GM21423 (cell line): ENCODE measurements around the gene ULBP2.
"Not testable (repeated sequence)": the region's sequence is repeated elsewhere in the genome, so short reads cannot be mapped to it uniquely, and the experiment has no call there.

Experiments used
- ATAC-seq: cut with Tn5 transposase; IDR thresholded peaks from one replicate; pipeline ENCODE4 v1.9.1; 2021; ENCODE audit warnings: mild to moderate bottlenecking, moderate library complexity; ENCODE audit not compliant: unreplicated experiment

Gene ULBP2

DNA sequence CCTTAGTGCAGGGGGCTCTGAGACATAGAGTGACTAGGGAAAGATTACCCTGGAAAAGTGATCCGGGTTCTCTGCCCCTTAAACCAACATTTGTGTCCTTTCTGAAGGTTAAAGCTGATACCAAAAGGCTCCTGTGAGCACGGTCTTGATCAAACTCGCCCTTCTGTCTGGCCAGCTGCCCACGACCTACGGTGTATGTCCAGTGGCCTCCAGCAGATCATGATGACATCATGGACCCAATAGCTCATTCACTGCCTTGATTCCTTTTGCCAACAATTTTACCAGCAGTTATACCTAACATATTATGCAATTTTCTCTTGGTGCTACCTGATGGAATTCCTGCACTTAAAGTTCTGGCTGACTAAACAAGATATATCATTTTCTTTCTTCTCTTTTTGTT lies 6.8 kb downstream of the ULBP2 start:
- ATAC-seq, result no peak

- ATAC-seq, result no peak
Measured at GRCh38 chr6:149950423-149950822, 8.6 kb downstream of the ULBP2 start.

- no peak for ATAC-seq
Measured at GRCh38 chr6:149951096-149951495, 9.3 kb downstream of the ULBP2 start.

DNA sequence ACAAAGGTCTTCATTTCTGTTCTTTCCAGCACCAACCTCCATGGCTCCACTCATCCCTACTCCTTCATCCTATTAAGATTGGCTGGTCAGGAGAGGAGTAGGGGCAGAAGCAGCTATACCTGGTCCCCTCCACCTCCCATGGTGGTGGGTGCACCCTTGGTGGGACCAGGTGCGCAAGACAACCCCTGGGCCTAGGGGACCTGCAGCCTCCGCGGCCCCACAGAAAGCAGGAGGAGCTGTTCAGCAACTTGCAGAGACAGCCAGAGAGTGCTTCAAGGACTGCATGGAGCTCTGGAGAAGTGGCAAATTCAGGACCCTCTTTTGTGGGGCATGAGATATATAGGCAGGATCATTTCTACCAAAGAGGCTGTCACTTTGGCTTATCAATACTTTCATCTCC lies 9.8 kb downstream of the ULBP2 start:
- ATAC-seq, result no peak

DNA sequence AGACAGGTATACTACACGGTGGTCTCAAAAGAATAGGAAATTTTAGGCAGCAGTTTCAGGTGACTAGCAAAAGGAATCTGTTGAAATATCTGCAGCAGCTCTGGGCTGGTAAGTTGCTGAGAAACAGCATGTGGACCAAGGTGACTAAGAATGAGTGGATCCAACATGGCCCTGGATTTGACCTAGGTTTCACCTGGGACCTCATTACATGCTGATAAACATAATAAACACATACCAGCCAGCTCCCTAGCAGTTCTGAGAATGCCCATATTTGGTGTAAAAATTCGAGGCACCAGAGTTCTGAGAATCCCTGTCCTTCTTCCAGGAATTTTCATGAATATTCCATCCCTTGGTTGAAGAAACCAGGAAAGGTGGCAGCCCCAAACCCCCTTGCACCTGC lies 11.6 kb downstream of the ULBP2 start:
- not testable (repeated sequence) for ATAC-seq

DNA sequence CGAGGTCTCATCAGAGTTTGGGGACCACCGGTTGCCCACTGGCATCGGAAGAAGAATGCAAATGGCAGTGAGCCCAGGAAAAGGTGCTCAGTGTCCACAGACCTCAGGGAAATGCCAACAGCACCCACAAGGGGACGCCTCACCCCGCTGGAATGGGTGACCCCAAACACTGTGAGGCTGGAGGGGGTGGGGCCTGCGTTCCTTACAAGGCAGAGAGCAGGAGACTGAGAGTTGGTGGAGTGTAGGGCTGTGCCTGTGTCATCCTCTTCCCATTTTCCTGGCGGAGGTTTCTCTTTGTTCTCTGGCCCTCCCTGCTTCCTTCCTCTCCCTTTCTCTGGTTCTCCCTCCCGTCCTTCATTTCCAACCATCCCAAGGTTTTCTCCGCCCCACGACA lies 12.1 kb downstream of the ULBP2 start:
- ATAC-seq, result not testable (repeated sequence)

- not testable (repeated sequence) for ATAC-seq
Measured at GRCh38 chr6:149954328-149954983, 12.6 kb downstream of the ULBP2 start.

- not testable (repeated sequence) for ATAC-seq
Measured at GRCh38 chr6:149954984-149955653, 13.3 kb downstream of the ULBP2 start.

- not testable (repeated sequence) for ATAC-seq
Measured at GRCh38 chr6:149955654-149956317, 14.0 kb downstream of the ULBP2 start.

GRCh38 chr6:149958124-149958523 lies 16.3 kb downstream of the ULBP2 start:
- ATAC-seq, result not testable (repeated sequence)

- not testable (repeated sequence) for ATAC-seq
Measured at GRCh38 chr6:149959806-149960205, 18.0 kb downstream of the ULBP2 start.

GRCh38 chr6:149960488-149960887 lies 18.7 kb downstream of the ULBP2 start:
- no peak for ATAC-seq

DNA sequence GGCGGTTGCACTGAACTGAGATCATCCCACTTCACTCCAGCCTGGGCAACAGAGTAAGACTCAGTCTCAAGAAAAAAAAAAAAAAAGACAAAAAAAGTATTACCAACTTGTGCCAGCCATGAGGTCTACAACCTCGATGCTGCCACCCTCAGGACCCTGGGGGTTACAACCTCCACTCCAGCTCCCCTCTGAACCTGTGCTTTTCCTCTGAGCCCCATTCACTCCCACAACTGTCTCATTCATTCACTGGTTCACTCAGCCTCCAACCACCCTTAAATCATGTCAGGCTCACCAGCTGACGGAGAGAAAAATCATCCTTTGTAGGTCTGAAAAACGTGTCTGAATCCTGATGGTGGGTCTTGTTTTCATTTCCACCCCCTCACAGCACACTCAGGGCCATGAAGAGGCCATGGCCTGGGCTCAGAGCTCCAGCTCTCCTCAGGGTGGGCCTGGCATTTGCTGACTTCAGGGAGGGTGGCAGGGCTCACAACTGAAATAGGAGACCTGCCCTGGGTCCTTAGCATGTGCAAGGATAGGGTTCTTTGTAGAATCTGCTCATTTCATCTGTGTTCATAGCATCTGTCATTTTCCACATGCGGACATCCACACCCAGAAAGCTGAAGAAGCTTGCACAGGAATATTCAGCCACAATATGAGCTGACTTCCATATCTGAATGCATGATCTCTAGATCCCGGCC lies 20.1 kb downstream of the ULBP2 start:
- no peak for ATAC-seq

DNA sequence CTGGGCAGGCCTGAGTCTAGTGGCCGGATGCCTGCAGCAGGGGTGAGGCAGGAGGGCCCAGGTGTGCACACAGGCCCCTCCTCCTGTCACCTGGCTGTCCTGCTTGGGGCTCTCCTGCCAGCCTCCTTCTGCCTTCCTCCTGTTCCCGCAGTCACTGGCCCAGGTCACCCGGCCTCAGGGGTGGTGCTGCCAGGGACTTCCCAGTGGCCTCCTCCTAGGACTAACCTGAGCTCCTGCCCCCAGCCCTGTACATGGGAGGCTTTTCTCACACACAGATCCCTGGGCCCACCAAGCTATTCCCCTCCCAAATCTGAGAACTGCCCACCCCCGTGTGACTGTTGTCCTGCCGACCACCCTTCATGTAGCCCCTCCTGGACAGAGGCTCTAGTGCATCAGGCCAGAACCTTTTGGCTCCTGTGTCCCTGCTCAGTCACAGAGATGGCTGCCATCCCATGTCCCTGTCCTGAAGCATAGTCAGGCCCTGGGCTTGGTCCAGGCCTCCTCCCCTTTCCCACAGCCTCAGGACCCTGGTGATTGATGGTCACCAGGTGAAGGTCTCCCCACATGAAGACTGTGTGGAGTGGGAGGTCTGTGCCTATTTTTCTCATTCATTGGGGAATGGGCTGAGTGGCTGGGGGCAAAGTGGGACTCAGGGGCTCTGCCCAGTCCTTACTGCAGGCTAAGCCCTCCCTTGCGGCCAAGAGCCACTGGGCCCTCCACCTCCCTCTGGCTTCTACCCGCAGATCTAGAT lies 20.8 kb downstream of the ULBP2 start:
- ATAC-seq, result no peak

DNA sequence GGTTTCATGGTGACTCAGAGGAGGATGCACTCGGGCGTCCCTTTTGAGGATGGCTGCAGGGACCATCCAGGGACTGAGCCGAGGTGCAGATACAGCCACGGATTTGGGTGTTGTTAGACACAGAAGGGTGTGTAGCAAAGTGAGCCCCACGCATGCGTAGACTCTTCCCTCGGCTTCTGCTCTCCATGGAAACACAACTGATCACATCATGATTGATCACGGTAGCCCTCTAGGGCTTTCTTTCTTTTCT lies 21.3 kb downstream of the ULBP2 start:
- ATAC-seq, result no peak

- ATAC-seq, result peak; percentile 49
Measured at GRCh38 chr6:149963462-149964307, 21.9 kb downstream of the ULBP2 start, which contains the start of gene ULBP1. Gene ULBP1 (plus strand): TSS chr6:149963943. CDS start chr6:149964050, 107 bp downstream.

GRCh38 chr6:149964308-149965193 lies 22.7 kb downstream of the ULBP2 start:
- no peak for ATAC-seq

DNA sequence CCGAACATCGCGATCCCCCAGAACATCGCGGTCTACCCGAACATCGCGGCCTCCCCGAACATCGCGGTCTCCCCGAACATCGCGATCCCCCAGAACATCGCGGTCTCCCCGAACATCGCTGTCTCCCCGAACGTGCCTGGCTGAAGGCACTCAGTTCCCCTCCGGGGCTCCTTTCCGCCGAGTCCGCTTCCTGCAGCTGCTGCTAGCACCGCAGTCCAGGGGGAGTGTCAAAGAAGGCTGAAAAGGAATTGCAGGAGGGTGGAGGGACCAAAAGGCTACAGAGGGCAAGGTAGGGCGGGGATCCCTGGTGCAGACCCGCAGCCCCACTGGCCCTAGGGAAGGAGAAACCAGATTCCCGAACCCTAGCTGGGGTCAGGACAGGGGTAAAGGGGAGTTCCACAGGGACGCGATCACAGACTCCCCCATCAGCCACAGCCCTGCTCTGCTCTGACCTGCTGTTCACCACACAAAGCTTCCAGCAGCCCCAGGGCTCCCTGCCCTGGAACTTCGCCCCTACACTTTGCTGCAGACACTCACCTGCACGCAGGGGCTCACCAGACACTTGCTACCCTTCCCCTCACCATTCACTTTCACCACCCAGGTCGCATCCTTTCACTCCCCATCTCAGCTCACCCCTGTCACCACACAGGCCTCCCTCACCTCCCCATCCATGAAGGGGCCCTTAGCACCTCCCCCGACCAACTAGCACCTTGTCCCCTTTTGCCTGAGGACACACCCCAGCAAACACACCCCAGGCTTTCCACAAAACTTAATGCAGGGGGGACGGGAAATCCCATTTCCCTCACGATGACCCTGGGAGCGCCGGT lies 23.6 kb downstream of the ULBP2 start:
- ATAC-seq, result no peak
